Endothelial cell of umbilical vein (primary cell): ENCODE measurements around the gene IRF5. TPM values are rescaled to one million over a fixed set of nuclear protein-coding genes. Genes with fewer than 3 reads are reported as not detected.

Experiments
- BruUV-seq: library from RNA; stranded (reverse); fragments of 400-500 nt; replicated peaks from 2 replicates; lab custom pipeline; 2021; lab: Mats Ljungman, UMichigan
- CTCF ChIA-PET: fragments of 300-600, 350-600 bp; sonication (Branson Sonifier 250); formaldehyde crosslinking; loops from one replicate; lab custom pipeline; 2021; ENCODE audit warnings: antibody characterized with exemption, inconsistent platforms; lab: Charles Lee
- POLR2A ChIA-PET: fragments of 300-600, 350-600 bp; sonication (Branson Sonifier 250); formaldehyde crosslinking; loops from one replicate; lab custom pipeline; 2021; ENCODE audit warnings: antibody characterized with exemption, inconsistent platforms; lab: Charles Lee
- DNase-seq: peaks from one replicate; pipeline ENCODE4 v3.0.0-alpha.2; 2011; ENCODE audit warnings: low read depth, low spot score
- FAIRE-seq: peaks from 2 replicates; lab custom pipeline; 2011; peaks lifted over from hg19 to GRCh38; lab: Jason Lieb, UNC
- H2AFZ ChIP-seq: 2 replicates; pipeline ENCODE4 v1.6.0; 2012; ENCODE audit warnings: low read depth, low read length, control low read depth, inconsistent platforms
- H3K27ac ChIP-seq: 2 replicates; pipeline ENCODE4 v1.5.1; 2011; ENCODE audit warnings: low read depth, mild to moderate bottlenecking, control low read depth, low read length, moderate library complexity; ENCODE audit not compliant: insufficient read depth
- H3K27me3 ChIP-seq, 2 experiments: 2 replicates each; pipeline versions ENCODE4 v1.6.0 to v1.6.1; 2011; ENCODE audit warnings: low read length in 2 of 2, mixed read lengths in 1 of 2; ENCODE audit not compliant: control insufficient read depth in 2 of 2, insufficient read depth in 2 of 2
- H3K36me3 ChIP-seq, 2 experiments: 2 replicates in 1 of 2; 3 replicates in 1 of 2; pipeline ENCODE4 v1.5.1; 2011; ENCODE audit warnings: low read length in 2 of 2, mild to moderate bottlenecking in 1 of 2, moderate library complexity in 1 of 2; ENCODE audit not compliant: control insufficient read depth in 2 of 2, insufficient read depth in 2 of 2; ENCODE audit errors: extremely low read depth in 1 of 2
- H3K4me1 ChIP-seq: 3 replicates; pipeline ENCODE4 v1.5.1; 2011; ENCODE audit warnings: mild to moderate bottlenecking, low read length; ENCODE audit not compliant: control insufficient read depth, insufficient read depth; ENCODE audit errors: extremely low read depth
- H3K4me2 ChIP-seq: 2 replicates; pipeline ENCODE4 v1.6.1; 2011; ENCODE audit warnings: low read length, control low read depth, mixed read lengths; ENCODE audit not compliant: insufficient read depth
- H3K4me3 ChIP-seq, 3 experiments: fragments of 200-600 bp in 1 of 3; sonication (generic), shearing (Covaris generic) in 1 of 3; replicated peaks in 1 of 3; 2 replicates each; pipeline ENCODE4 v1.5.1; 2011 to 2016; ENCODE audit warnings: control low read depth in 3 of 3, low read length in 3 of 3, mild to moderate bottlenecking in 2 of 3, inconsistent platforms in 1 of 3, low read depth in 1 of 3, moderate library complexity in 1 of 3; ENCODE audit not compliant: insufficient read depth in 1 of 3
- H3K79me2 ChIP-seq: 2 replicates; pipeline ENCODE4 v1.6.0; 2012; ENCODE audit warnings: low read length, inconsistent platforms; ENCODE audit not compliant: control insufficient read depth, insufficient read depth
- H3K9ac ChIP-seq: replicated peaks from 2 replicates; pipeline ENCODE3; 2011; ENCODE audit warnings: low read length, control low read depth; ENCODE audit not compliant: insufficient read depth; ENCODE audit errors: extremely low read depth
- H3K9me1 ChIP-seq: replicated peaks from 3 replicates; pipeline ENCODE4 v1.6.0; 2011; ENCODE audit warnings: mild to moderate bottlenecking, low read length; ENCODE audit not compliant: control insufficient read depth, insufficient read depth; ENCODE audit errors: extremely low read depth
- H3K9me3 ChIP-seq: replicated peaks from 2 replicates; pipeline ENCODE4 v1.5.1; 2012; ENCODE audit warnings: low read length, inconsistent platforms; ENCODE audit not compliant: control insufficient read depth, insufficient read depth
- H4K20me1 ChIP-seq: replicated peaks from 2 replicates; pipeline ENCODE3; 2011; ENCODE audit warnings: mild to moderate bottlenecking, low read length; ENCODE audit not compliant: control insufficient read depth, insufficient read depth; ENCODE audit errors: extremely low read depth
- CTCF ChIP-seq, 2 donors: IDR thresholded peaks; 1 replicate in 1 of 2; 2 replicates in 1 of 2; pipeline ENCODE4 v1.5.1; 2011; ENCODE audit warnings: low read length in 2 of 2, mild to moderate bottlenecking in 2 of 2, moderate library complexity in 2 of 2, control low read depth in 1 of 2, inconsistent platforms in 1 of 2, low read depth in 1 of 2; ENCODE audit not compliant: insufficient read depth in 1 of 2; ENCODE audit errors: extremely low read depth in 1 of 2
- EZH2 ChIP-seq: IDR thresholded peaks from 2 replicates; pipeline ENCODE4 v1.6.1; 2012; ENCODE audit warnings: borderline replicate concordance, low read depth, mild to moderate bottlenecking, moderate library complexity, low read length, inconsistent platforms; ENCODE audit not compliant: severe bottlenecking
- FOS ChIP-seq: IDR thresholded peaks from 2 replicates; pipeline ENCODE4 v1.6.1; 2011; ENCODE audit warnings: mild to moderate bottlenecking, low read length, moderate library complexity, borderline replicate concordance; ENCODE audit not compliant: insufficient read depth
- GATA2 ChIP-seq: IDR thresholded peaks from 2 replicates; pipeline ENCODE4 v1.7.0; 2011; ENCODE audit warnings: low read depth, mild to moderate bottlenecking, moderate library complexity, mixed read lengths, low read length; ENCODE audit not compliant: insufficient read length, insufficient read depth
- JUN ChIP-seq: IDR thresholded peaks from 2 replicates; pipeline ENCODE4 v1.6.1; 2011; ENCODE audit warnings: borderline replicate concordance, low read depth; ENCODE audit not compliant: insufficient read length, insufficient read depth
- MYC ChIP-seq: IDR thresholded peaks from one replicate; pipeline ENCODE4 v1.6.1; 2011; ENCODE audit warnings: mild to moderate bottlenecking, low read depth, low read length
- POLR2A ChIP-seq: IDR thresholded peaks from 2 replicates; pipeline ENCODE4 v1.6.1; 2012; ENCODE audit warnings: low read depth, mild to moderate bottlenecking, control low read depth, low read length
- POLR2AphosphoS5 ChIP-seq: IDR thresholded peaks from 2 replicates; pipeline ENCODE4 v1.6.1; 2012; ENCODE audit warnings: low read depth, mild to moderate bottlenecking, control low read depth, low read length, moderate library complexity; ENCODE audit not compliant: insufficient read depth
- dilution Hi-C: fragments of 300-500 bp; cut with MboI; formaldehyde crosslinking; loops from one replicate; pipeline ENCODE4 v1.15.0; 2019; ENCODE audit warnings: low sequenced_read_pairs; ENCODE audit not compliant: extremely low pct_ligation_motif_present
- intact Hi-C: fragments of 100-400 bp; cut with micrococcal nuclease; formaldehyde crosslinking; loops from one replicate; pipeline ENCODE4 v1.10.0; 2022
- polyA plus RNA-seq, 4 experiments: library from polyadenylated mRNA; depleted of rRNA in 3 of 4; stranded (reverse) in 3 of 4; unstranded in 1 of 4; fragments of >200 nt; gene quantifications; 2 replicates each; pipeline versions ENCODE4 v1.2.1 to v1.2.3, GENCODE V29; 2011 to 2012; ENCODE audit warnings: missing spikeins in 1 of 4
- total RNA-seq: library from RNA; stranded (reverse); gene quantifications from 2 replicates; pipeline ENCODE4 v1.2.3, GENCODE V29; 2021
- TF ChIP-seq, protein P1 (sequence below): IDR thresholded peaks from 2 replicates; pipeline ENCODE4 v1.6.1; 2011; ENCODE audit not compliant: insufficient read depth, insufficient read length

The IRF5 gene
- total and polyA plus RNA-seq, 2 donors (not counting 3 experiments of a cell fraction or from before 2014, with no cell fraction given), result 0.31 to 0.36 TPM

DNA sequence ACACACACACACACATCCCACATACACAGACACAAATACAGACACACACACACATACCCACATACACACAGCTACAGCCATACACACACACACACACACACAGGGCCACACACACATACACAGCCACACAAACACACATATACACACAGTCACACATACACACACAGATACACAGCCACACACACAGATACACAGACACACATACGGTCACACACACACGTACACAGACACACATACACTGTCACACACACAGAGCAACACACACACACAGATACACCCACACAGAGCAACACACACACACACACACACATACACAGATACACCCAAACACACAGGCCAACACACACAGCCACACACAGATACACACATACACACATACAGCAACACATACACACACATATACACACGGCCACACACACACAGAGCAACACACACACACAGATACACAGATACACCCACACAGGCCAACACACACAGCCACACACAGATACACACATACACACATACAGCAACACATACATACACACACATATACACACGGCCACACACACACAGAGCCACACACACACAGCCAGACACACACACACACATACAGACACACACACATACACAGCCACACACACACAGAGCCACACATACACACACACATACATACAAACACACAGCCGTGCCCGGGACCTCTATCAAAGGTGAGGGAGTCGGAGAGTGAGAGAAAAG lies 49.5 kb upstream of the IRF5 start:
- Histone ChIP-seq H3K4me2 (no peak overlapping the region), H3K4me1 (no peaks in the 10 kb centered on the region), H3K79me2 (no peaks in the 10 kb centered on the region), H3K9me3 (no peaks in the 10 kb centered on the region), H3K9me1 (no peaks in the 10 kb centered on the region), H3K27me3 (peaks cover 6 to 14% of the 10 kb centered on the region in 2 experiments), H4K20me1 (no peaks in the 10 kb centered on the region), H3K4me3 (no peak overlapping the region), H3K36me3 (no peaks in the 10 kb centered on the region), H2AFZ (no peak overlapping the region), H3K9ac (no peak overlapping the region), H3K27ac (no peak overlapping the region)
- intact Hi-C loops, result no loop called here
- no TSS peak for BruUV-seq
- ChIA-PET CTCF (no interaction called here), POLR2A (no interaction called here)
- DNase-seq (no peak), FAIRE-seq (no peak)
- TF ChIP-seq GATA2, result no peak
- no peak for TF ChIP-seq FOS
- TF ChIP-seq POLR2AphosphoS5, result no peak
- TF ChIP-seq MYC, result no peak
- TF ChIP-seq, protein P1, sequence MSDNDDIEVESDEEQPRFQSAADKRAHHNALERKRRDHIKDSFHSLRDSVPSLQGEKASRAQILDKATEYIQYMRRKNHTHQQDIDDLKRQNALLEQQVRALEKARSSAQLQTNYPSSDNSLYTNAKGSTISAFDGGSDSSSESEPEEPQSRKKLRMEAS, result no peak
- TF ChIP-seq POLR2A, result no peak
- TF ChIP-seq JUN, result no peak
- no peak for TF ChIP-seq EZH2
- no peak for TF ChIP-seq CTCF (IDR thresholded peaks at IDR 0.05; ENCODE audit: extremely low read depth in 1 of 2, insufficient read depth in 1 of 2, low read depth in 1 of 2, low read length in 2 of 2)
- dilution Hi-C loops, result no loop called here
